HCT116 (cell line): Measurements from ENCODE around the gene DYNLT4.

Source experiments
- EZH2 ChIP-seq: fragments of 200-600 bp; sonication (generic); IDR thresholded peaks from 2 replicates; pipeline ENCODE4 v1.6.1; 2017; ENCODE audit warnings: antibody characterized with exemption, mixed run types
- POLR2A ChIP-seq: IDR thresholded peaks from 2 replicates; pipeline ENCODE4 v1.7.0; 2011; ENCODE audit warnings: borderline replicate concordance; ENCODE audit not compliant: insufficient read depth, insufficient read length; ENCODE audit errors: extremely low read depth
- TF ChIP-seq, protein P1 (sequence below), 3 experiments: fragments of 200-600 bp in 1 of 3; sonication (generic) in 1 of 3; IDR thresholded peaks in 2 of 3; conservative IDR thresholded peaks in 1 of 3; 2 replicates each; pipeline ENCODE4 v1.5.1; 2012 to 2017; ENCODE audit warnings: low read depth in 2 of 3, low read length in 2 of 3, antibody characterized with exemption in 1 of 3, borderline replicate concordance in 1 of 3, control low read depth in 1 of 3, mild to moderate bottlenecking in 1 of 3, mixed read lengths in 1 of 3, mixed run types in 1 of 3, moderate library complexity in 1 of 3; ENCODE audit not compliant: insufficient read depth in 1 of 3
- TF ChIP-seq, protein P2 (sequence below): IDR thresholded peaks from 2 replicates; pipeline ENCODE4 v1.6.1; 2011; ENCODE audit warnings: mild to moderate bottlenecking, low read length, moderate library complexity; ENCODE audit not compliant: insufficient replicate concordance; ENCODE audit errors: extremely low read depth

DNA sequence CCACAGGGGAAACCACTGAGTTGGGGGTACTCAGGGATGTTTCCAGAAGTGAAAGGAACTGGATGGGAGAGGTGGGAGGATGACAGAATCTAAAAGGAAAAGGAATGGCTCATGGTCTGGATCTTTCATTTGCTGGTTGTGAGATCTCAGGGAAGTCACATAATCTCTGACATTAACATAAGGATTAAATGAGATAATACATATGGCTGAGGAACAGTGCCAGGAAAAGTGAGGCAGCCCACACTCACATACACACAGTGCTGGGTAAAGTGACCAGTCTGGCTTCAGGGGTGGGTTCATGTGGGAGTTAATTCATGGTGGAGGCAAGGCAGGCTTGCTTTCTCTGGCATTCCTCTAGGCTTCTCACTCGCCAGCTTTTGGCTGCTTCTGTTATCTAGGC lies 39.8 kb upstream of the DYNLT4 start:
- TF ChIP-seq POLR2A (no peak), EZH2 (no peak)
- TF ChIP-seq, protein P1, sequence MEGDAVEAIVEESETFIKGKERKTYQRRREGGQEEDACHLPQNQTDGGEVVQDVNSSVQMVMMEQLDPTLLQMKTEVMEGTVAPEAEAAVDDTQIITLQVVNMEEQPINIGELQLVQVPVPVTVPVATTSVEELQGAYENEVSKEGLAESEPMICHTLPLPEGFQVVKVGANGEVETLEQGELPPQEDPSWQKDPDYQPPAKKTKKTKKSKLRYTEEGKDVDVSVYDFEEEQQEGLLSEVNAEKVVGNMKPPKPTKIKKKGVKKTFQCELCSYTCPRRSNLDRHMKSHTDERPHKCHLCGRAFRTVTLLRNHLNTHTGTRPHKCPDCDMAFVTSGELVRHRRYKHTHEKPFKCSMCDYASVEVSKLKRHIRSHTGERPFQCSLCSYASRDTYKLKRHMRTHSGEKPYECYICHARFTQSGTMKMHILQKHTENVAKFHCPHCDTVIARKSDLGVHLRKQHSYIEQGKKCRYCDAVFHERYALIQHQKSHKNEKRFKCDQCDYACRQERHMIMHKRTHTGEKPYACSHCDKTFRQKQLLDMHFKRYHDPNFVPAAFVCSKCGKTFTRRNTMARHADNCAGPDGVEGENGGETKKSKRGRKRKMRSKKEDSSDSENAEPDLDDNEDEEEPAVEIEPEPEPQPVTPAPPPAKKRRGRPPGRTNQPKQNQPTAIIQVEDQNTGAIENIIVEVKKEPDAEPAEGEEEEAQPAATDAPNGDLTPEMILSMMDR (IDR thresholded peaks at IDR 0.05 in 2 of 3, conservative IDR thresholded peaks at IDR 0.05 in 1 of 3; ENCODE audit: borderline replicate concordance in 1 of 3, insufficient read depth in 1 of 3, low read depth in 2 of 3, low read length in 2 of 3): no peak
- TF ChIP-seq, protein P2, sequence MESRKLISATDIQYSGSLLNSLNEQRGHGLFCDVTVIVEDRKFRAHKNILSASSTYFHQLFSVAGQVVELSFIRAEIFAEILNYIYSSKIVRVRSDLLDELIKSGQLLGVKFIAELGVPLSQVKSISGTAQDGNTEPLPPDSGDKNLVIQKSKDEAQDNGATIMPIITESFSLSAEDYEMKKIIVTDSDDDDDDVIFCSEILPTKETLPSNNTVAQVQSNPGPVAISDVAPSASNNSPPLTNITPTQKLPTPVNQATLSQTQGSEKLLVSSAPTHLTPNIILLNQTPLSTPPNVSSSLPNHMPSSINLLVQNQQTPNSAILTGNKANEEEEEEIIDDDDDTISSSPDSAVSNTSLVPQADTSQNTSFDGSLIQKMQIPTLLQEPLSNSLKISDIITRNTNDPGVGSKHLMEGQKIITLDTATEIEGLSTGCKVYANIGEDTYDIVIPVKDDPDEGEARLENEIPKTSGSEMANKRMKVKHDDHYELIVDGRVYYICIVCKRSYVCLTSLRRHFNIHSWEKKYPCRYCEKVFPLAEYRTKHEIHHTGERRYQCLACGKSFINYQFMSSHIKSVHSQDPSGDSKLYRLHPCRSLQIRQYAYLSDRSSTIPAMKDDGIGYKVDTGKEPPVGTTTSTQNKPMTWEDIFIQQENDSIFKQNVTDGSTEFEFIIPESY: no peak
